KMS-11 (cell line): ENCODE results near the gene GNA15.

Experiments used
- H2AFZ ChIP-seq: fragments of 200-600 bp; sonication (generic); 2 replicates; pipeline ENCODE4 v1.6.1; 2016; ENCODE audit warnings: antibody characterized with exemption, mixed run types, low read depth
- H3K27ac ChIP-seq: fragments of 200-600 bp; sonication (generic); 2 replicates; pipeline ENCODE4 v1.6.1; 2016; ENCODE audit warnings: mild to moderate bottlenecking, mixed run types
- H3K27me3 ChIP-seq: fragments of 200-600 bp; sonication (generic); 2 replicates; pipeline ENCODE4 v1.6.1; 2017; ENCODE audit warnings: mild to moderate bottlenecking, low read depth, mixed run types, moderate library complexity; ENCODE audit not compliant: insufficient read depth
- H3K36me3 ChIP-seq: fragments of 200-600 bp; sonication (generic); 2 replicates; pipeline ENCODE4 v1.6.1; 2017; ENCODE audit warnings: mild to moderate bottlenecking, mixed run types; ENCODE audit not compliant: insufficient read depth
- H3K4me1 ChIP-seq: fragments of 200-600 bp; sonication (generic); 2 replicates; pipeline ENCODE4 v1.6.1; 2016; ENCODE audit warnings: mild to moderate bottlenecking, low read depth, mixed run types; ENCODE audit not compliant: poor library complexity, severe bottlenecking
- H3K4me2 ChIP-seq: fragments of 200-600 bp; sonication (generic); 2 replicates; pipeline ENCODE4 v1.7.0; 2016; ENCODE audit warnings: mild to moderate bottlenecking, mixed run types
- H3K4me3 ChIP-seq: fragments of 200-600 bp; sonication (generic); IDR thresholded peaks from 2 replicates; pipeline ENCODE4 v1.6.1; 2017; ENCODE audit warnings: low read depth, low read length, mixed read lengths; ENCODE audit not compliant: insufficient read depth
- H3K79me2 ChIP-seq: fragments of 200-600 bp; sonication (generic); 2 replicates; pipeline ENCODE4 v1.6.1; 2016; ENCODE audit warnings: low read depth, mixed run types; ENCODE audit not compliant: insufficient read depth
- H3K9ac ChIP-seq: fragments of 200-600 bp; sonication (generic); 2 replicates; pipeline ENCODE4 v1.6.1; 2016; ENCODE audit warnings: mild to moderate bottlenecking, mixed run types
- H4K20me1 ChIP-seq: fragments of 200-600 bp; sonication (generic); 2 replicates; pipeline ENCODE4 v1.6.1; 2016; ENCODE audit warnings: mild to moderate bottlenecking, mixed run types; ENCODE audit not compliant: insufficient read depth
- CTCF ChIP-seq: fragments of 200-600 bp; sonication (generic); conservative IDR thresholded peaks from 2 replicates; pipeline ENCODE4 v1.6.1; 2017; ENCODE audit warnings: low read depth, mild to moderate bottlenecking, antibody characterized with exemption, low read length, moderate library complexity, mixed read lengths

Gene GNA15

GRCh38 chr19:3100747-3101730 lies 34.8 kb upstream of the GNA15 start:
- Histone ChIP-seq H3K27me3 (peaks cover 36% of the 10 kb centered on the region; the same call in 1 of the 2 replicates), H3K9ac (no peak overlapping the region), H3K27ac (no peak overlapping the region), H2AFZ (no peak overlapping the region), H3K4me2 (no peak overlapping the region), H3K4me3 (no peak overlapping the region), H3K79me2 (no peaks in the 10 kb centered on the region), H4K20me1 (no peaks in the 10 kb centered on the region), H3K36me3 (no peaks in the 10 kb centered on the region), H3K4me1 (peaks cover 7% of the 10 kb centered on the region)
- TF ChIP-seq CTCF = no peak

- Histone ChIP-seq H3K4me3 (no peak overlapping the region), H3K4me1 (peaks cover 7% of the 10 kb centered on the region), H4K20me1 (no peaks in the 10 kb centered on the region), H3K27me3 (peaks cover 27% of the 10 kb centered on the region; the same call in 1 of the 2 replicates), H2AFZ (no peak overlapping the region), H3K27ac (no peak overlapping the region), H3K36me3 (no peaks in the 10 kb centered on the region), H3K4me2 (no peak overlapping the region), H3K9ac (no peak overlapping the region), H3K79me2 (no peaks in the 10 kb centered on the region)
- no peak for TF ChIP-seq CTCF
Measured at GRCh38 chr19:3102239-3103140, 33.3 kb upstream of the GNA15 start.

- no peaks in the 10 kb centered on the region for H3K79me2 ChIP-seq
- no peak overlapping the region for H3K4me2 ChIP-seq
- no peak overlapping the region for H2AFZ ChIP-seq
- no peak overlapping the region for H3K27ac ChIP-seq
- H3K36me3 ChIP-seq = no peaks in the 10 kb centered on the region
- no peak for TF ChIP-seq CTCF
- peaks cover 12% of the 10 kb centered on the region; the same call in 1 of the 2 replicates for H3K27me3 ChIP-seq
- H4K20me1 ChIP-seq = no peaks in the 10 kb centered on the region
- H3K9ac ChIP-seq = no peak overlapping the region
- H3K4me1 ChIP-seq = no peaks in the 10 kb centered on the region
- no peak overlapping the region for H3K4me3 ChIP-seq
Measured at GRCh38 chr19:3104708-3104983, 31.2 kb upstream of the GNA15 start.

GRCh38 chr19:3105641-3106508 lies 30.0 kb upstream of the GNA15 start:
- Histone ChIP-seq H3K4me1 (no peaks in the 10 kb centered on the region), H2AFZ (no peak overlapping the region), H3K27me3 (peaks cover 2% of the 10 kb centered on the region; the same call in 1 of the 2 replicates), H3K27ac (no peak overlapping the region), H3K79me2 (no peaks in the 10 kb centered on the region), H3K36me3 (no peaks in the 10 kb centered on the region), H3K9ac (no peak overlapping the region), H3K4me3 (no peak overlapping the region), H3K4me2 (no peak overlapping the region), H4K20me1 (no peaks in the 10 kb centered on the region)
- TF ChIP-seq CTCF = no peak
